Ovary (tissue), 3 donors: ENCODE measurements around the gene SCGN.

ENCODE experiments used
- POLR2A ChIP-seq: fragments of 450-650 bp; IDR thresholded peaks from one replicate; pipeline ENCODE4 v1.6.1; 2017; ENCODE audit warnings: antibody characterized with exemption, mild to moderate bottlenecking, moderate library complexity
- TF ChIP-seq, protein P1 (sequence below), 3 donors: fragments of 450-650 bp in 2 of 3; fragments of 200-600 bp in 1 of 3; IDR thresholded peaks; one replicate each; pipeline versions ENCODE4 v1.5.1 to v1.8.0; 2016 to 2022; ENCODE audit warnings: antibody characterized with exemption in 3 of 3, mild to moderate bottlenecking in 1 of 3
- donor health status: DM: no; HTN: no; CAD: no.

DNA sequence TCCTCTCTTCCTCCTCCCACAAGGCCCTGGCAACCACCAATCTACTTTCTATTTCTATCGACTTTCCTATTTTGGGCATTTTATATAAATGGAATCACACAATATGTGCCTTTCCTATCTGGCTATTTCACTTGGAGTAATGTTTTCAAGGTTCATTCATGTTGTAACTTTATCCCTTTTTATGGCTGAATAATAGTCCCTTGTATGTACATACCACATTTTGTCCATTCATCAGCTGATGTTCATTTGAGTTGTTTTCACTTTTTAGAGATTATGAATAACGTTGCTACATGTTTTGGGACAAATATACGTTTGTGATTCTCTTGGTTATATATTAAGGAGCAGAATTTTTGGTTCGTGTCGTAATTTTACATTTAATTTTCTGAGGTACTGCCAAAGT lies 33.9 kb downstream of the SCGN start:
- TF ChIP-seq, protein P1, sequence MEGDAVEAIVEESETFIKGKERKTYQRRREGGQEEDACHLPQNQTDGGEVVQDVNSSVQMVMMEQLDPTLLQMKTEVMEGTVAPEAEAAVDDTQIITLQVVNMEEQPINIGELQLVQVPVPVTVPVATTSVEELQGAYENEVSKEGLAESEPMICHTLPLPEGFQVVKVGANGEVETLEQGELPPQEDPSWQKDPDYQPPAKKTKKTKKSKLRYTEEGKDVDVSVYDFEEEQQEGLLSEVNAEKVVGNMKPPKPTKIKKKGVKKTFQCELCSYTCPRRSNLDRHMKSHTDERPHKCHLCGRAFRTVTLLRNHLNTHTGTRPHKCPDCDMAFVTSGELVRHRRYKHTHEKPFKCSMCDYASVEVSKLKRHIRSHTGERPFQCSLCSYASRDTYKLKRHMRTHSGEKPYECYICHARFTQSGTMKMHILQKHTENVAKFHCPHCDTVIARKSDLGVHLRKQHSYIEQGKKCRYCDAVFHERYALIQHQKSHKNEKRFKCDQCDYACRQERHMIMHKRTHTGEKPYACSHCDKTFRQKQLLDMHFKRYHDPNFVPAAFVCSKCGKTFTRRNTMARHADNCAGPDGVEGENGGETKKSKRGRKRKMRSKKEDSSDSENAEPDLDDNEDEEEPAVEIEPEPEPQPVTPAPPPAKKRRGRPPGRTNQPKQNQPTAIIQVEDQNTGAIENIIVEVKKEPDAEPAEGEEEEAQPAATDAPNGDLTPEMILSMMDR (IDR thresholded peaks at IDR 0.05): no peak
- TF ChIP-seq POLR2A: no peak
